ENCODE measurements around the gene MATR3. TPM values are rescaled to one million over a fixed set of nuclear protein-coding genes. Genes with fewer than 3 reads are reported as not detected.

MATR3 gene
- total RNA-seq, 1 experiment from 2014 or later: 267 TPM

- Histone ChIP-seq H2AK5ac (ENCODE audit: insufficient read length, low read length) (no peak overlapping the region), H4K8ac (replicated peaks; ENCODE audit: insufficient read length, low read depth, low read length) (no peak overlapping the region), H2BK12ac (ENCODE audit: insufficient read length, low read depth, low read length) (no peak overlapping the region), H4K20me1 (ENCODE audit: control insufficient read depth, insufficient read depth, insufficient read length) (no peaks in the 10 kb centered on the region), H3K9ac (ENCODE audit: extremely low read depth, insufficient read length, low read length) (no peak overlapping the region), H3T11ph (ENCODE audit: low read length) (no peak overlapping the region), H3K23ac (ENCODE audit: insufficient read length, low read depth, low read length) (no peak overlapping the region), H3K27me3 (ENCODE audit: insufficient read depth, low read length) (no peaks in the 10 kb centered on the region), H3K79me1 (ENCODE audit: insufficient read depth, low read depth, low read length, poor library complexity, severe bottlenecking) (no peaks in the 10 kb centered on the region), H2AFZ (ENCODE audit: low read length) (no peak overlapping the region), H2BK5ac (ENCODE audit: insufficient read length, low read length) (no peak overlapping the region), H3K4ac (ENCODE audit: low read depth, low read length) (no peak overlapping the region), H3K23me2 (ENCODE audit: insufficient read length, low read depth, low read length, poor library complexity, severe bottlenecking) (no peaks in the 10 kb centered on the region), H4K5ac (ENCODE audit: insufficient read length, low read depth, low read length) (no peak overlapping the region), H3K14ac (ENCODE audit: insufficient read depth, low read length) (no peak overlapping the region), H2BK20ac (ENCODE audit: low read depth, low read length, poor library complexity, severe bottlenecking) (no peak overlapping the region), H3K18ac (ENCODE audit: insufficient read length, low read depth, low read length) (no peak overlapping the region), H3K4me2 (ENCODE audit: insufficient read depth, insufficient read length, low read length) (no peak overlapping the region), H3K56ac (ENCODE audit: insufficient read length, low read depth, low read length) (no peak overlapping the region), H3K79me2 (ENCODE audit: insufficient read depth, low read length) (no peaks in the 10 kb centered on the region), H3K4me1 (ENCODE audit: insufficient read depth, low read length) (no peaks in the 10 kb centered on the region), H4K91ac (ENCODE audit: insufficient read length, low read depth, low read length) (no peak overlapping the region), H3K27ac (ENCODE audit: insufficient read length, low read depth, low read length) (no peak overlapping the region), H2BK15ac (ENCODE audit: low read depth, low read length) (no peak overlapping the region), H3K9me3 (ENCODE audit: control insufficient read depth, low read depth, low read length) (no peaks in the 10 kb centered on the region), H2BK120ac (ENCODE audit: low read depth, low read length, poor library complexity, severe bottlenecking) (no peak overlapping the region)
- Mint-ChIP-seq H3K4me1 (peaks cover 7 to 8% of the 10 kb centered on the region in 2 experiments; a peak in 3 of 4 replicates), H3K36me3 (ENCODE audit: insufficient read depth in 1 of 3, low read depth in 3 of 3) (peaks cover 8 to 29% (median 12%) of the 10 kb centered on the region in 3 experiments; a peak in 6 of 7 replicates), H3K27ac (peak overlapping the region in 1 of 3 experiments; percentile 89; a peak in 3 of 7 replicates), H3K9me3 (no peaks in the 10 kb centered on the region), H3K4me3 (no peak overlapping the region), H3K27me3 (ENCODE audit: low read depth) (no peaks in the 10 kb centered on the region)
- TF ChIP-seq, protein P1, sequence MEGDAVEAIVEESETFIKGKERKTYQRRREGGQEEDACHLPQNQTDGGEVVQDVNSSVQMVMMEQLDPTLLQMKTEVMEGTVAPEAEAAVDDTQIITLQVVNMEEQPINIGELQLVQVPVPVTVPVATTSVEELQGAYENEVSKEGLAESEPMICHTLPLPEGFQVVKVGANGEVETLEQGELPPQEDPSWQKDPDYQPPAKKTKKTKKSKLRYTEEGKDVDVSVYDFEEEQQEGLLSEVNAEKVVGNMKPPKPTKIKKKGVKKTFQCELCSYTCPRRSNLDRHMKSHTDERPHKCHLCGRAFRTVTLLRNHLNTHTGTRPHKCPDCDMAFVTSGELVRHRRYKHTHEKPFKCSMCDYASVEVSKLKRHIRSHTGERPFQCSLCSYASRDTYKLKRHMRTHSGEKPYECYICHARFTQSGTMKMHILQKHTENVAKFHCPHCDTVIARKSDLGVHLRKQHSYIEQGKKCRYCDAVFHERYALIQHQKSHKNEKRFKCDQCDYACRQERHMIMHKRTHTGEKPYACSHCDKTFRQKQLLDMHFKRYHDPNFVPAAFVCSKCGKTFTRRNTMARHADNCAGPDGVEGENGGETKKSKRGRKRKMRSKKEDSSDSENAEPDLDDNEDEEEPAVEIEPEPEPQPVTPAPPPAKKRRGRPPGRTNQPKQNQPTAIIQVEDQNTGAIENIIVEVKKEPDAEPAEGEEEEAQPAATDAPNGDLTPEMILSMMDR (conservative IDR thresholded peaks at IDR 0.05): no peak
- DNase-seq: no peak
- WGBS (ENCODE audit: extremely low coverage, insufficient read length, low lambda C conversion rate): no CpG with 5 or more reads among the region's 2 CpGs
Observed at GRCh38 chr5:139374909-139375308, 81.4 kb downstream of the MATR3 start.

All from H9 (cell line).